Kidney (tissue), 14 donors: ENCODE measurements around the gene ZNF584. TPM values are rescaled to one million over a fixed set of nuclear protein-coding genes. Genes with fewer than 3 reads are reported as not detected.

Experiments
- DNase-seq, 5 donors: peaks; one replicate each; pipeline ENCODE4 v3.0.0-alpha.2; 2013 to 2020
- FAIRE-seq: peaks from 2 replicates; lab custom pipeline; 2012; peaks lifted over from hg19 to GRCh38; lab: Jason Lieb, UNC
- H3K27ac ChIP-seq, 2 donors: one replicate each; pipeline ENCODE4 v1.7.0; 2013; ENCODE audit warnings: low read depth in 2 of 2, low read length in 2 of 2, inconsistent platforms in 1 of 2
- H3K27me3 ChIP-seq: one replicate; pipeline ENCODE4 v1.7.1; 2013; ENCODE audit warnings: low read length, inconsistent platforms; ENCODE audit not compliant: control insufficient read depth, insufficient read depth
- H3K36me3 ChIP-seq, 3 donors: one replicate each; pipeline versions ENCODE4 v1.7.0 to v1.7.1; 2013; ENCODE audit warnings: low read length in 3 of 3, control low read depth in 1 of 3, inconsistent platforms in 1 of 3; ENCODE audit not compliant: insufficient read depth in 3 of 3, control insufficient read depth in 2 of 3
- H3K4me1 ChIP-seq, 3 donors: one replicate each; pipeline versions ENCODE4 v1.7.0 to v1.7.1; 2013; ENCODE audit warnings: low read length in 3 of 3, inconsistent platforms in 1 of 3, low read depth in 1 of 3; ENCODE audit not compliant: control insufficient read depth in 2 of 3, insufficient read depth in 2 of 3
- H3K4me3 ChIP-seq, 3 donors: one replicate each; pipeline versions ENCODE4 v1.7.0 to v1.8.1; 2013; ENCODE audit warnings: low read length in 3 of 3, control low read depth in 1 of 3, inconsistent platforms in 1 of 3
- H3K9ac ChIP-seq, 3 donors: one replicate each; pipeline versions ENCODE4 v1.7.0 to v1.7.1; 2013; ENCODE audit warnings: low read length in 3 of 3, control low read depth in 1 of 3, inconsistent platforms in 1 of 3
- H3K9me3 ChIP-seq, 3 donors: one replicate each; pipeline versions ENCODE4 v1.7.0 to v1.7.1; 2013; ENCODE audit warnings: low read length in 3 of 3, control low read depth in 1 of 3, inconsistent platforms in 1 of 3; ENCODE audit not compliant: control insufficient read depth in 2 of 3, insufficient read depth in 1 of 3
- CTCF ChIP-seq: IDR thresholded peaks from 3 replicates; pipeline ENCODE4 v1.5.1; 2012; ENCODE audit warnings: mild to moderate bottlenecking, moderate library complexity, borderline replicate concordance; ENCODE audit not compliant: insufficient read depth; ENCODE audit errors: extremely low read depth
- intact Hi-C: fragments of 100-400 bp; cut with DNase I; formaldehyde crosslinking; loops from one replicate; pipeline ENCODE4 v1.11.1; 2022
- polyA plus RNA-seq: library from polyadenylated mRNA; stranded (reverse); fragments of 350-450 nt; fragmentation: Illumina TruSeq; extraction: RNeasy Lipid Tissue Mini Kit (QIAGEN cat#74804); gene quantifications from one replicate; pipeline ENCODE4 v1.2.3, GENCODE V29; 2014; ENCODE audit warnings: low read depth, low replicate concordance; ENCODE audit not compliant: insufficient read depth
- total RNA-seq: library from RNA; stranded (reverse); fragmentation: NEBNext Ultra II Directional; extraction: Animal tissue kit (Norgen Biotek cat#: 25700); gene quantifications from one replicate; pipeline ENCODE4 v1.2.1, GENCODE V29; 2021
- donor health status: control.
- donor health status: control.
- donor health status: control.
- donor health status: control.
- donor health status: control.
- donor health status: DM: yes; HTN: yes; CAD: no.
- donor health status: Normal renal cell carcinoma (clear cell type).

Gene ZNF584
- total and polyA plus RNA-seq, 2 donors from 2014 or later = 6.2 to 13.0 TPM

- no peak for FAIRE-seq
- Histone ChIP-seq H3K27ac (peak overlapping the region; percentile 93 to 96), H3K36me3 (no peaks in the 10 kb centered on the region), H3K27me3 (no peaks in the 10 kb centered on the region), H3K9ac (peak overlapping the region; percentile 20 to 77 (median 52)), H3K4me3 (peak overlapping the region; percentile 54 to 94 (median 61)), H3K4me1 (peaks cover 0 to 17% (median 0%) of the 10 kb centered on the region in 3 donors), H3K9me3 (no peaks in the 10 kb centered on the region)
- no peak for DNase-seq
- no peak for TF ChIP-seq CTCF
- intact Hi-C loops = no loop called here
These were observed 28.3 kb upstream of the ZNF584 start for GRCh38 chr19:58380037-58380661.

DNA sequence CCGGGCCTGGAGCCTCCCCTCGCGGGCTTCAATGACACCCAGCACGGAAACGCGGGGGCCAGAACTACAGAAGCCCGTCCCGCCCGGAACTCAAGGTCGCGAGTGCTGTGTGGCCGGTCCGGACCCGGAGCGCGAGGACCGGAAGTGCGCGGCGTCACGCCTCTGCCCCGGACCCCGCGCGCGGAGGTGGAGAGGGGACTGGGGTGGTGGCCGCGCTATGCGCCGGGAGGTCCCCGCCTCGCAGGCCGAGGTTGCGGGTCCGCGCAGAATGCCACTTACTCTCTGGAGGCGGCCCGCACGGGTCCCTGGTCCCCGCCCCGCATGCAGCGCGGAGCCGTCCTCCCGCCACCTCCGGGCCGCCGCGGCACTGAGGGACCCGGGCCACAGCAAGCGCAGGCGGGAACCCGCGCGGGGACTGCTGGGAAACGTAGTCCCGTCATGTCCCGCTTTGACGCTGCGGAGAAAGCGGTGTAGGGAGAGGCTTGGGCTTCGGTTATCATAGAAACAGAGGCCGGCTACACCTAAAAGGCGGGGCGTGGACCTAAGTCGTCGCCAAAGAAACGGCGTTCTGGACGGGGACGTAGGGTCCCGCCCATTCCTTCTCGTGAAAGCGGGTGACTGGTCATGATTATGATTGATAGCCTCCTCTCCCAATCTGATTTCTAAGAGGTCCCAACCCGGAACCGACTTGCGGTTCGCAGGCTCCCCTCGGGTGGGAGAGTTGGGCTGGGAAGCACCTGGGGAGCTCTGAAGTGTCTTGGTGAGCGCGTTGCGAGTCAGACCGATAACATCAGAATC is 27.6 kb upstream of the ZNF584 start, which contains the start of gene ZNF837:
TSS of gene ZNF837 (minus strand) at position 369 of the 798 bp plus-strand sequence. CDS start 11,698 bp downstream, outside the sequence.
- peak within 1 kb of the TSS; percentile 89 to 94 (median 90) for H3K4me3 ChIP-seq
- H3K27ac ChIP-seq = peak within 1 kb of the TSS; percentile 93 to 96
- H3K9ac ChIP-seq = peak within 1 kb of the TSS; percentile 67 to 77 (median 68)
- peak; percentile 0 for TF ChIP-seq CTCF
- FAIRE-seq (peak; percentile 99), DNase-seq (peak; percentile 98 to 100 (median 99))
- H3K36me3 ChIP-seq = no peaks in the 10 kb centered on the region
- H3K4me1 ChIP-seq = peaks cover 0 to 19% (median 0%) of the 10 kb centered on the region in 3 donors
- no peaks in the 10 kb centered on the region for H3K9me3 ChIP-seq
- intact Hi-C loops = no loop called here
- no peaks in the 10 kb centered on the region for H3K27me3 ChIP-seq

GRCh38 chr19:58381460-58382212 is 26.8 kb upstream of the ZNF584 start:
- no peaks in the 10 kb centered on the region for H3K27me3 ChIP-seq
- no peaks in the 10 kb centered on the region for H3K36me3 ChIP-seq
- FAIRE-seq (no peak), DNase-seq (peak in 1 of 5 donors; percentile 74)
- no peak for TF ChIP-seq CTCF
- intact Hi-C loops = no loop called here
- H3K4me1 ChIP-seq = peaks cover 0 to 23% (median 0%) of the 10 kb centered on the region in 3 donors
- peak overlapping the region; percentile 89 to 94 (median 90) for H3K4me3 ChIP-seq
- H3K9me3 ChIP-seq = no peaks in the 10 kb centered on the region
- peak overlapping the region; percentile 71 to 74 for H3K27ac ChIP-seq
- H3K9ac ChIP-seq = peak overlapping the region; percentile 61 to 68 (median 67)
